Stimulated activated CD8-positive, alpha-beta memory T cell treated with anti-CD3 and anti-CD28 coated beads, Interleukin-7, amount 100 ng/mL, for 4 hours (primary cell): Measurements from ENCODE around the gene SMARCA1.

Experiments
- DNase-seq, 2 donors: peaks; one replicate each; pipeline ENCODE4 v3.0.0-alpha.2; 2020; ENCODE audit warnings: low read depth in 2 of 2

The SMARCA1 gene

DNA sequence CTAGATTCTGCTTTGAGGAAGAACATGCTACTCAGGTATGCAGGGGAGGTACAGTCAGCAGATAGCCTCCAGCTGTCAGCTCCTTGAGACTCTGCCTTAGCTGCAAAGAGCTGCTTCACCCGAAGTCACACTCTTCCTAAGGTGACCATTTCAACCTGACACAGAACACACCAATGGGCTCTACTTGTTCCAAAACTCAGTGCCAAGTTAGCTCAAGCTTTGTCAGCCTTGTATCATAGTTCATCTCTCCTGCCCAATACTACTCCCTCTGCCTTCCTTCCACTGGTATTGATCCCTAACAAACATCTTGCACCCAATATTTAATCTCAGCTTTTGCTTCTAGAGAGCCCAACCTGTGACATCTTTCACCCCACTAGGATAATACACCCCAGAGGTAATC, 7.8 kb upstream of the SMARCA1 start:
- no peak for DNase-seq

DNA sequence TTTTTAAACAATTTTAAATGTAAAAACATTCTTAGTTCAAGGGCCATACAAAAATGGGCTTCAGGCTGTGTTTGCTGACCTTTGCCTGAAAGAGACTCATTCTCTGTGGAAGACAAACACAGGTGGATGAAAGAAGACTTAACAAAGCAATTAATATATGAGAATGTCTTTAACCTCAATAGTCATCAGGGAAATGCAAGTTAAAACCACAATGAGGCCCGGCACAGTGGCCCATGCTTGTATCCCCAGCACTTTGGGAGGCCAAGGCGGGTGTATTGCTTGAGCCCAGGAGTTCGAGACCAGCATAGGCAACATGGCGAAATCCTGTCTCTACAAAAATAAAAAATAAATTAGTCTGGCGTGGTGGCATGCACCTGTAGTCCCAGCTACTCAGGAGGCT, 7.1 kb upstream of the SMARCA1 start:
- DNase-seq = no peak

DNA sequence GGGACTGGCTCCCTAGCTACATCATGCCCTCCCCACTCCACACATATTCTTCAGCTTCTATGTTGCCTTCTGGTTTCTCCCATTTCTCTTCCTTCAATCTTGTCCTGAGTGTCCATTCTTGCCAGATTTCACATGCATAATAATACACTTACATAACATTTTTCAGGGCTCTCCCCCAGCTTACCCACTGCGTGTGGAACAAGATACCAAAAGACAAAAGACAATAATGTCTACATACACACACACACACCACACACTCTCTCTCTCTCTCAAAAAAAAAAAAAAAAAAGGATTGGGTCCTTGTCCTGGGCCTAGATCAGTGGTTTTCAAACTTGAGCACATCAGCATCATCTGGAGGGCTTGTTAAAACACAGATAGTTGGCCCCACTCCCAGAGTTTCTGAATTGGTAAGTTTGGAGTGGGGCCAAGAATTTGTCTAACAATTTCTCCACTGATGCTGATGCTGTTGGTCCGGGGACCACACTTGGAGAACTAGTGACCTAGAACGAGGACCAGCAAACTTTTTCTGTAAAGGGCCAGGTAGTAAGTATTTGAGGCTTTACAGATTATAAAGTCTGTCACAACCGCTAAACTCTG, 6.5 kb upstream of the SMARCA1 start:
- no peak for DNase-seq

DNA sequence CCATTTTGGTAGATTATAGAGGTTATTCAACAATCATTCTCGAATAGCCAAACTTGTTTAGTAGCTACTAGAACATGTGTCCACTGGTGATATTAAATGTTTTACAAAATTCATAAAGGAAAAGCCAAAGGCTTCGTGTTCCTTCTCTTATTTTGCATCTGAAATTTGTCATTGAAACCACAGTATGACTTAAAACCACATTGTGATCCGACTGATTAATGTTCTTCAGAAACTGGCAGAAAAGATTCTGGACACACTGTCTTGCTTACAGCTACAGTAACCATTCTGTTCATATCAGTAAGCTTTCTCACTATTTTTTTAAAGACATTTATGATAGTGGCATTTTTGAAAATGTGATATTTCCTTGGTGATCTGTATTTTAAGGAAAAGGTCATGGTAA, 2.6 kb upstream of the SMARCA1 start:
- DNase-seq = no peak

DNA sequence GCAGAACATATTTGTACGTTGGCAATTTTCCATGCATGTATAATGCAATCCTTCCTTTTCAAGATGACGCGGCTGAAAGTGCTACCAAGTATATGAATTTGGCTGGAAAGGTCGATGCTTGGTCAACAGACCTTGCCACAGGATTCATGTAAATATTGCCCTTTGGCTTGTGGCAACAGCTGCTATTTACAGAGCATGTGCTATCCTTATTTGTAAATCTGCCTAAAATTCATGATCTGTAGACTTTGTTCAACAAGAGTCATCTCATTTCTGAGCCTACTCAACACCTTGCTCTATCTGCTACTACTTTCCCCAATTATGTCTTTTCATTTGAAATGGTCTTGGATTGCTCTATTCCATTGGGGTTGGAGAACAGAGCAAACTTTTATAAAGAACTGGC, 1.9 kb upstream of the SMARCA1 start:
- no peak for DNase-seq

DNA sequence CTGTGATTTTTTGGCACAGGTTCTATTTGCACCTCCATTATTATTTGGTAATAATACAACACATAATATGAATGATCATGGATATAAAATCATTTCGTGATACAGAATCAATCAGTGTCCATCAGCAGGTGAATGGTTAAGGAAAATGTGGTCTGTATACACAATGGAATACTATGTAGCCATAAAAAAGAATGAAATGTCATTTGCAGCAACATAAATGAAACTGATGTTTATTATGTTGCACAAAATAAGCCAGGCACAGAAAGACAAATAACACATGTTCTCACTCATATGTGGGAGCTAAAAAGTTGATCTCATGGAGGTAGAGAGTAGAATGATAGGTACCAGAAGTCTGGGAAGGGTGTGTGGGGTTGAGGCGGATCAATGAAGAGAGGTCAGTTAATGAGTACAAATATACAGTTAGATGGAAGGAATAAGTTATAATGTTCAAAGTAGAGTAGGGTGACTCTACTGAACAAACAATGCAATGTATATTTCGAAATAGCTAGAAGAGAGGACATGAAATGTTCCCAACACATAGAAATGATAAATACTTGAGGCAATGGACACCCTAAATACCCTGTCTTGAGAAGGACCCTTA, 1.1 kb upstream of the SMARCA1 start:
- no peak for DNase-seq

DNA sequence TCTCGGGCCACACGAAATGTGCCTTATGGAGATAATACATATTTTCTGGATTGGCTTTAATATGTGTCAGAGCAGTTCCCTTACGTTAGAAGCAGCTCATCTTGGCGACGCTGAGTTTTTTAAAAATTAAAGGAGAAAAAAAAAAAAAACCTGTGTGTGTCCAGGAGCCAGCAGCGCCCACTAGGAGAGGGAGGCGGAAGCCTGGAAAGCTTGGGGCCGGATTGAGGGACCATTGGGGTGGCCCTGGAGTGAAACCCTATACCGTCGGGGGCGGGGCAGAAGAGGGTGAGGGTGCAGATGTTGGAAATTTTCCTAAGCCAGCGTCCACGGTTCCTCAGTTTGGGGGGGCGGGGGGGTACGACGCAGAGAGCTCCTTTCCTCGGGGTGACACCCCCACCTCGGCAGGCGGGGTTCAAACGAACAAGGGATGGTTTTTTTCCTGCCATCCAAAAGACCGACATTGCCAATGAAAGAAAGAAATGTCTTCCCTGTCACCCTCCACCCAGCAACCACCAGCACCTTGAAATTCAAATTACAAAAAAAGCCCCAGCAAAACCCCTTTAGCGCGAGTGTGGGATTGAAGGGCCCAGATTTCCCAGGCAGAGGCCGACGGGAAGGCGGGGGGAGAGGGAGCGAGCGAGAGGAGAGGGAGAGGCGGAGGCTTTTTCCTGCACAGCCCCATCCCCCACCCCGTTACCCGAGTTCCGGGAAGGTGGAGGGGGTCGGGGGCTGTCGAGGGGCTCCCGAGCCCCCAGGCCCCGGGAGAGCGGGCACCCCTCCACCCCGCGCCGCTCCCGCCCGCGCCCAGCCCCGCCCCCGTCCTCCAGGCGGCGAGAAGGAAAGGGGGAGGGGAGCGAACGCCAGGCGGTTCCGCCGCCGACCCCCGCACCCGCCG, 859 bp downstream of the SMARCA1 start:
- no peak for DNase-seq

DNA sequence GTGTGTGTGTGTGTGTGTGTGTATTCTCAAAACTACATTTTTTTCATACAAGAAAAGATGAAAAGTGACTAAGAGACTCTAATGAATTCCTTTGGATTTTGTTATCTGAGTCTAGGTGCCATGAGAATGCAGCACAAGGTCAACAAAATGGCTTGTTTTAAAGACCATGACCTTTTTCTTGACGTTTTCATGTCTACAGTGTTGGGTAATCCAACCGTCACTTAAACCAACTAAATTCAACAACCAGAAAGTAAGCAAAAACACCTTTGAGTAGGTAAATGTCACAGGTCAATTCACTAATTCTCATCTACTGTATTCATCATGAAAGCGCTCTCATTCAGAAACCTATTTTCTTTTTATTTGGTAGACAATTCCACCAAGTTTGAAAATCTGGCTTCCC, 3.1 kb downstream of the SMARCA1 start:
- no peak for DNase-seq

DNA sequence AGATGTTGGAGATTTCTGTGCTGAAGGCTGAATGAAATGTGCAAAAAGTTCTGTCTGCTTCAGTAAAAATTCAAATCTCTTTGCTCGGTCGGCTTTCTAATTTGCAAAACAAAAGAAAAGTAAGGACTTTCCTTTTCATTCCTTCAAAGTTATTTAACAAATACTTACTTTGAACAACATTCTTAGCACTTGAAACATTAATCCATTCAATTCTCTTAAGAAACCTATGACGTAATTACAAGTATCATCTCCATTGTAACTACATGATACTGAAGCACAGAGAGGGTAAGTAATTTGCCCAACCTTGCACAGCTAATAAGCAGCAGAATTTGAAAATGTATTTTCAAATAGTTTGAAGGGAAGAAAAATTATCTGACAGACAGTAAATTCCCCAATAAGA, 6.9 kb downstream of the SMARCA1 start:
- DNase-seq = no peak

DNA sequence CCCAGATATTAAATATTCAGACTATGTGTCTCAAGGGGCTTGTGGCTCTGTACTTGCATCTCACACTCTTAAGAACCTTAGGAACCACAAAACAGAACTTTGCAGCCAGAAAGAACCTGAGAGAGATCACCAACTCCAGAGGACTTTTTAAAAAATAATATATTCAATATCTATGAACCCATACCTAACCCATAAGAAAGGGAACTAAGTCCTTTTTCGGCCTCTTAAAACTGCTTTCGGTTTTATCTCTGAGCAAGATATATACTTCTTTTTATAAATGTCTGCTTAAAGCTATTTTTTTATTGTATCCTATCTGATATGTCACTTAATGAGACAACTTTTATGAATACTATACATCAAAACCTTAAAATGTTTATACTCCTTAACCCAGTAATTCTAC, 10.9 kb downstream of the SMARCA1 start:
- DNase-seq = no peak

DNA sequence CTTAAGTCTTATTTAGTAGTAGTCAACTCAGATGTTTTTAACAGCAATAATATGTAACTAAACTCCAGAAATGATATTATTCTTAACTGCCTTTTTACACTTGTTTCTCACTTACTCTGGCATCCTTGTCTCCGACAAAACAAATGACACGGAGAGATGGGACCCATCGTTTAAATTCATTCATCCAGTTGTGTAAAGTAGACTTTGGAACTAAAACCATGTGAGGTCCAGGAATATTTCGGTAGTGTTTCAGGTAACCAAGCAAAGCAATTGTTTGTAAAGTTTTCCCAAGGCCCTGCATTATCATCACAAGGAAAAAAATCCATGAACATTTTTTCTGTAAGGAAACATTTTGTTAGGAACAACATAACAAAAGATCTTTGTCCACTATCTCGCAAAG, 11.6 kb downstream of the SMARCA1 start:
- no peak for DNase-seq

DNA sequence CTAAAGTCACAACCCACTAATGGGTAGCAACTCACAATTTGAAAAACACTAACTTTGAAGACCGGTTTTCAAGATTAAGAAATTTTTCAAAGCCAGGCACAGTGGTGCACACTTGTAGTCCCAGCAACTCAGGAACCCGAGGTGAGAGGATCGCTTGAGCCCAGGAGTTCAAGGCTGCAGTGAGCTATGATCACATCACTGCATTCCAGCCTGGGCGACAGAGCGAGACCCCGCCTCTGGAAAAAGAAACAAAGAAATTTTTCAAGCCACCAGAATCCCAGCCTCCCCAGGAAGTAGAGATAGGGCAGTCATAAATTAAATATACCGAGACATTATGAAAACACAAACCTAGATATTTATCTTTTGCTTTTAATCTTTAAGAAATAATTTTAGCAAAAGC, 13.0 kb downstream of the SMARCA1 start:
- DNase-seq = no peak

DNA sequence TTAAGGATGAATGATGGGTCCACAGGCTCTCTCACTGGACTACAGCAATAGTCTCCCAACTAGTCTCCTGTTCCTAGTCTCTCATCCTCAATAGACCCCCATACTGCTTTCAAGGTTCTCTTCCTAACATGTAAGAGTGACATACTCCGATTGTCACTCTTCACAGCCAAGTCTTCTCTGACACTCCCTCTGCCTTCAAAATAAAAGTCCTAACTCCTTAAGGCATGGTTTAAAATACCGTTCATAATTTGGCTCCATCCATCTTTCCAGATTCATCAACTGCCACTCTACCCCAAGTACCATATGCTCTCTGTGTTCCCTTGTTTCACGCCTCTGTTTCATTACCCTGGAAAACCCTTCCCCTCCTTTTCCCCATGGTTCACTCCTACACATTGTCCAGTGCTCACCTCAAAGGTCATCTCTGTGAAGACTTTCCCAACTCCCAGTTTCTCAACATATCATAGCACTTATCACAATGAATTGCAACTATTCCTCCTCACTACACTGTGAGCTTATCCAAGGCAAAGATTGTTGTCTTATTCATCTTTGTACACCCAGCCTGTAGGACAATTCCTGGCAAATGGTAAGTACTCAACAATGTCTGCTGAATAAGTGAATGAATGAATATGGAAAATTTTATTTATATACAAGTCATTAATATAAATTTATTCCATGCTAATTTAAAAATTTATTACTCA, 26.0 kb downstream of the SMARCA1 start:
- no peak for DNase-seq

DNA sequence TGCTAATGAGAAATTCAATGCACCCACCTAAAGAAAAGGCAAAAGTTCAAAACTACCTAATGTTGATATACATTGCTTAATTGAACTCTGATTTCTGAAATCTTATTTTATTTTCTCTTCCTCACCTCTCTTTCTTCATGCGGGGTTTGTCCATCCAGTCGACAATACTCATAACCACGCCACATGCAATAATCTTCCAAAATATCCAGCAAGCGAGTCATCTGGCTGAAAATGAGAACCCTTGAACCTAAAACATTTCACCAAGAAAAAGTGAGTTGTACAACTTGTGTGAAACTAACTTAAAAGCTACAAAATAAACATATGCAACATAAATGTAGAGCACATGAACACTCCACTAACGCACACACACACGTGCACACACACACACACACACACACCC, 26.7 kb downstream of the SMARCA1 start:
- no peak for DNase-seq

DNA sequence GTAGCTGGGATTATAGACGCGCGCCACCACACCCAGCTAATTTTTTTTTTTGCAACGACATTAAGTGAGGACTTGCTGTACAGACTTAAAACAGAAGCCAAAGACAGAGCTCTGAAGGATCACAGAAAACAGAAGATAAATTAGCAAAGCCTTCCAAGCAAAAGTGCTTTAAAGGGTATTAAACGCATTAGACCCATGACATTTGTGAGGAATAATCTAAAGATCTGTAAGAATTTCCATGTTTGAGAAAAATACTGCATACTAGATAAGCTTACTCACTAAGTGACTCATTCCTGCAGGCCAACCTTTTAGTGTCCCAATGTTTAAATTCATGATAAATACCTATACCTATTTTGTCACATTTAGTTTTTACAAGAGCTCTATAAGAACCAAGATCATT, 27.4 kb downstream of the SMARCA1 start:
- no peak for DNase-seq

DNA sequence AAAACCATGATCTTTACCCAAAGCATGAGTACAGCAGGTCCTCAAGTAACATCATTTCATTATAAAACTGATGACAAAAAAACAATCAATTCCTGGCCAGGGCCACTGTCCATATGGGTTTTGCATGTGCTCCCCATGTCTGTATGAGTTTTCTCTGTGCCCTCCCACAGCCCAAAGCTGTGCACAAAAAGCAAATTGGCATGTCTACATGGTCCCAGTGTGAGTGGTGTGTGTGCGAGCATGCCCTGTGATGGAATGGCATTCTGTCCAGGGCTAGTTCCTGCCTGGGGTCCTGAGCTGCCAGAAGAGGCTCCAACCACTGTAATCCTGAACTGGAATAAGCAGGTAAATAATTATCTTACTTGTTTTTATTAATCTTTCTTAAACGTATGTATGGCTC, 28.4 kb downstream of the SMARCA1 start:
- DNase-seq = no peak

DNA sequence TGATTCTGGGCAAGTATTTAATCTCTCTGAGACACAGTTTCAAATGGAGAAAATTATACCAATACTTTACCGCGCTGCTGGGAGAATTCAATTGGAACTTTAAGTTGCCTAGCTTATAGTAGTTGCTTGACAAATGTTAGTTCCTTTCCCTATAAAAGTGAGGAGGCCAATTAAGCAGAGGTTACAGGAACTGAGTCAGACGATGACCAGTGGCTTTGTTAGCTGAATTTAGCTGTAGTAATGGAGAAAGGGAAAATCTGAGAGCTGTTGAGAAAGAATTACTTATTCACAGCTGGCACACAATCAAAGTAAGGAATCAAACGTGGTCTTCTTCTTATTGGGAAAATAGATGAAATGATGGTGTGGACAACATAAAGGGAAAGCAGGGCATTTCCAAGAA, 29.6 kb downstream of the SMARCA1 start:
- no peak for DNase-seq

DNA sequence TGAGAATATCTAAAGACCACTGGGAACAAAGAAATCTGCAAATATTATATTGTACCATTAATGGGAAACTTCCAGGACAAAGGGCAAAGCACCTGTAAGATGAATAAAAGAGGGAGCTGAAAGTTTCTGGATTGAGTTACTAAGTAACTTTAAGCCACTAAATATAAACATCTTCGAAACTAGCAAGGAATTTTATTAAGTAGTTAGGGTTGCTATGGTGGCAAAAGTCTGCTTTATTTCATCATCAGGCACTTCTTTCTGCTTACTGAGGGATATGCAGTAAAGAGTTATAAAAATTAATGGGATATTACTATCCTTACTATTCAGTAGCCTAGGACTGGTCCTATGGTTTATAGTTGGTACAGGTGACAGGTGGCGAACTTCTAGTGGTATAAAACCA, 33.0 kb downstream of the SMARCA1 start:
- no peak for DNase-seq

DNA sequence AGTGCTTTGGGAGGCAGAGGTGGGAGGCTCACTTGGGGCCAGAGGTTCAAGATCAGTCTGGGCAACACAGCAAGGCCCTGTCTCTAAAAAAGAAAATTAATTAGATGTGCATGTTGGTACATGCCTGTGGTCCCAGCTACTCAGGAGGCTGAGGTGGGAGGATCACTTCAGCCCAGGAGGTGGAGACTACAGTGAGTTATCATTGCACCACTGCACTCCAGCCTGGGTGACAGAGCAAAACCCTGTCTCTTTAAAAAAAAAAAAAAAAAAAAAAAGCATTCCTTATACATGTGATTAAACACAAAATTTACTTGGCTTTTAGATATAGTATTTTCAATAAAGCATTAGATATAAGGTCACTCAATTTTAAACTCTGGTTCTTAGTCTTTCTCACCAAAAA, 34.9 kb downstream of the SMARCA1 start:
- DNase-seq = no peak

DNA sequence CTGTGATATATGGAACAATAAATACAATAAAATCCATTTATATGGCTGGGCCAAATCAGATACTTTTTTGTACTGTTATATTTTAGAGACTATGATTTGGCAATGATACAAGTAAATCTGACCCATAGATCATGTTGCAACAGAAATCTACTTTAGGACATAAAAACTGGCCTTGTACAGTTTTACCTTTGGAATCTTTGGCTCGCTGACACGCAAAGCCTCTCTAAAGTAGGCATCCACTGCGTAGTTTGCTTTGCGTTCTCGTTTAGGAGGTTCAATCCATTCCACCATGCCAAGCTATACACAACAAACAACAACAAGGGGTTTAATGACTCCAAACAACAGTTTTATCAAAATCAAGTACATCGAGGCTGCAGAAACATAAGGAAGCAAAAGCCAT, 42.4 kb downstream of the SMARCA1 start:
- DNase-seq = no peak

DNA sequence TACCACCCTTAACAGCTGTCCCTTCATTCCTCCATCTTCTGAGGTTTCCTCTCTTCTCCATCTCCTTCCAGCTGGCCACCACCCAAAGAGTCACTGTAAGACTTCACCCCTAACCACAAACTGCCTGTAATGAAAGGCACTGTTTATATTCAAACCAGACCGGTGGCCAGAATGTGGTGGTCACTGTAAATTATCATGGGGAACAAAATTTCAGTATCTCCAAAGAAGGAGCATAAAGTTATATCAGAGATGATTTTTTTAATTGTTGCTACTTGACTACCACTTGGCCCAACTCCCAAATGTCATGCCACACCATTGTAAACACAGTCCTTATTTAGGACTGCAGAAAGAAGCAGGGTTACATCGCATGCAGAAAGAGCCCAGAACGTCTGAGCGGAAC, 44.8 kb downstream of the SMARCA1 start:
- DNase-seq = no peak

DNA sequence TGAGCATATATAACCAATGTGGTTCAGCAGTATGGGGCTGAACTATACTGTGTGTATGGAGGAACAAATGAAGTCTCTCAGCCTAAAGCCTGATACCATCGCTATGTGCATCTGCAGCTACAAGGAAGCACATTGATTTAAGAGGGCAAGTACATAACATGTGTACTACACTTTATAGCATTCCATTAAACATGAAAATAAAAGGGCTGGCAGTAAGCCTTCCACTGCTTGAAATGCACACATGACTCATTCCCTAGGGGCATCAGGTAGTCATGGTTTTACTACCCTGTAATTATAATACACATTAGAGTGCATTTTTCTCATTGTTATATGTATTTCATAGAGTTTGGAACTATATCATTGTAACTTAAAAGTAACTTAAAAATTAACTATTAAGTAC, 51.2 kb downstream of the SMARCA1 start:
- no peak for DNase-seq

DNA sequence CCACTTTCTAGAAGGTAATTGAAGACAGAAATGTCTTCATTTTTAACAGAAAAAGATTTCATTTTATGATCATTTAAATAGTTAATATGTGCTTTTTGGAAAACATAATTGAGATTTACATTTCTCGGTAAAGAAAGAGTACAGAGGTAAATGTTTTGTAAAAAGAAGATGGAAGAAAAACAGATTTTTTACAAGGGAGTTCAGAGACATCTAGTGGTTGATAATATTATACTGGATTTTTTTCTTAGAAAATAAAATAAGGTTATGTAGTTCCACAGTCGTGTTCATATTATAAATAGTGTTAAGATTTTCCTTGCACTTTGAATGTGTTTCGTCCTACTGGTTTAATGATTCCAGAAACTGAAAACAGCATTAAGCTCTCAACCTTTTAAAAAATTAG, 60.6 kb downstream of the SMARCA1 start:
- DNase-seq = no peak
